ENCODE data around the gene NNT. TPM values are rescaled to one million over a fixed set of nuclear protein-coding genes. Genes with fewer than 3 reads are reported as not detected.

NNT gene
- total RNA-seq, 1 donor, result 80.3 TPM

DNA sequence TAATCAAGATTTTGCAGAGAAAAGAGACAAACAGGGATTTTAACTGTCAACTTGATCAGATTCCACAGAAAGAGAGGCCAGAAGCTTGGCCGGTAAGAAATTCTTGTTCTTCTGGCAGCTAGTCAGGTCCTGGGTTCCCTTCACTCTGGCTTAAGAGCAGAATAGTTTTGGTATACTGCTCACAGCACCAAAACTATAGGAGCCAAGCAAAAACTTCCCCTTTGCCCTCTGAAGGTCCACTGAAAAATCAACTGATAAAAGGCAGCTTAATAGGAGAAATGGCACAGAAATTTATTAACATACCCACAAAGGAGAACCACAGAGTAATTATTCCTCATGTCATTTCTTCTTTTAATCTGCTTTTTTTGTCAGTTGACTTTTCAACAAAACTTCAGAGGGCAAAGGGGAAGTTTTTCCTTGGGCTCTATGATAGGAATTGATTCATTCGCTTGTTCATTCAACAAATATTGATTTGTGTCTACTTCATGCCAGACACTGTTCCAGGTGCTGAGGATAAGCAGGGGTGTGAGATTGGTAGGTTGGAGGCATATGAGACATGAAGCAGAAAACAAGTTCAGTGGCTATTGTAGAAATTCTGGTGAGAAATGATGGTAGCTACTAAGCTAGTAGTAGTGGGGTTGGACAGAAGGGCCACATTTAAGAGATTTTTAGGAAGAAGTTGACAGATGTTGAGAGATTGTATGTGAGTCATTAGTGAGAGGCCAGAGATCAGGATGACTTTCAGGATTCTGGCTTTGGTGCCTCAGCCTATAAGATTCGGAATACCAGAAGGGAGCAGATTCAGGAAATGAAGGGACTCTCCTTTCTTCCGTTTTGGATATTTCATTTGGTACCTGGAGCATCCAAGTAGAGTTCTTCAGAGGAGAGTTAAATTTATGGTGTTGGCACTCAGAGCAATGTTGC lies 20.6 kb upstream of the NNT start:
- TF ChIP-seq, protein P1, sequence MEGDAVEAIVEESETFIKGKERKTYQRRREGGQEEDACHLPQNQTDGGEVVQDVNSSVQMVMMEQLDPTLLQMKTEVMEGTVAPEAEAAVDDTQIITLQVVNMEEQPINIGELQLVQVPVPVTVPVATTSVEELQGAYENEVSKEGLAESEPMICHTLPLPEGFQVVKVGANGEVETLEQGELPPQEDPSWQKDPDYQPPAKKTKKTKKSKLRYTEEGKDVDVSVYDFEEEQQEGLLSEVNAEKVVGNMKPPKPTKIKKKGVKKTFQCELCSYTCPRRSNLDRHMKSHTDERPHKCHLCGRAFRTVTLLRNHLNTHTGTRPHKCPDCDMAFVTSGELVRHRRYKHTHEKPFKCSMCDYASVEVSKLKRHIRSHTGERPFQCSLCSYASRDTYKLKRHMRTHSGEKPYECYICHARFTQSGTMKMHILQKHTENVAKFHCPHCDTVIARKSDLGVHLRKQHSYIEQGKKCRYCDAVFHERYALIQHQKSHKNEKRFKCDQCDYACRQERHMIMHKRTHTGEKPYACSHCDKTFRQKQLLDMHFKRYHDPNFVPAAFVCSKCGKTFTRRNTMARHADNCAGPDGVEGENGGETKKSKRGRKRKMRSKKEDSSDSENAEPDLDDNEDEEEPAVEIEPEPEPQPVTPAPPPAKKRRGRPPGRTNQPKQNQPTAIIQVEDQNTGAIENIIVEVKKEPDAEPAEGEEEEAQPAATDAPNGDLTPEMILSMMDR (IDR thresholded peaks at IDR 0.05; ENCODE audit: insufficient read depth, low read depth, low read length), result no peak
- no peak overlapping the region for H3K4me3 ChIP-seq (ENCODE audit: low read depth, low read length)
- no peak for DNase-seq (ENCODE audit: low read depth)

DNA sequence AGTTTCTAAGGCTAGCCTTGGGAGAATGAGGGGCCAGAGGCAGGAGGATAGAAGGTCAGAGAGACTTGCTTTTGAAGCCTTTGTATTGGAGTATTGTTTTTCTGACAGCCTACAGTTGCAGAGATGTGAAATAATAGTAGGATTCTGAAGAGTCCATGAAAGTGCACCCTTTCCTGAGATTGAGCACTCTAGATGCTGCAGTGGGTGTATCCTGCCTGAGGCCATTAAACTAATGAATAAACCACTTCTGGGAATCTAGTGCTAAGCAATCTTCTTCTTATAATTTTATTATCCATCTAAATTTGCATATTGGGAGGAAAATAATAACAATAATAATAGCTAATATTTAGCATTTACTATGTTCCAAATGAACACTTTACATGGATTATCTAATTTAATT lies 19.3 kb upstream of the NNT start:
- no peak overlapping the region for H3K4me3 ChIP-seq (ENCODE audit: low read depth, low read length)
- no peak for DNase-seq (ENCODE audit: low read depth)
- TF ChIP-seq, protein P1 (IDR thresholded peaks at IDR 0.05; ENCODE audit: insufficient read depth, low read depth, low read length), result no peak

DNA sequence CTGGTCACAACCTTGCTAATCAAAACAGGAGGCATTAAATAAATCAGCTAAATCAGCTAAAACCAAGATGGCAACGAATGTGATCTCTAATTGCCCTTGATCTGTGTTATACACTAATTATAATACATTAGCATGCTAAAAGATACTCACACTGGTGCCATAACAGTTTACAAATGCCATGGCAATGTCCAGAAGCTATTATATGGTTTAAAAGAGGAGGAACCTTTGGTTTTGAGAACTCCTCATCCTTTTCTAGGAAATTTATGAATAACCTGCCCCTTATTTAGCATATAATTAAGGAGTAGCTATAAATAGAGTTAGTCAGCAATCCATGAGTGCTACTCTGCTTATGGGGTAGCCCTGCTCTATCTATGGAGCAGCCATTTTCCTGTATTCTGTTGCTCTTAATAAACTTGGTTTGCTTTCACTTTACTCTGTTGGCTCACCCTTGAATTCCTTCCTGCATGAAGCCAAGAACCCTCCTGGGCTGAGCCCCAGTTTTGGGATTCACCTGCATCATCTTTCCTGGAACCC lies 18.7 kb upstream of the NNT start:
- TF ChIP-seq, protein P1 (IDR thresholded peaks at IDR 0.05; ENCODE audit: insufficient read depth, low read depth, low read length), result no peak
- no peak overlapping the region for H3K4me3 ChIP-seq (ENCODE audit: low read depth, low read length)

DNA sequence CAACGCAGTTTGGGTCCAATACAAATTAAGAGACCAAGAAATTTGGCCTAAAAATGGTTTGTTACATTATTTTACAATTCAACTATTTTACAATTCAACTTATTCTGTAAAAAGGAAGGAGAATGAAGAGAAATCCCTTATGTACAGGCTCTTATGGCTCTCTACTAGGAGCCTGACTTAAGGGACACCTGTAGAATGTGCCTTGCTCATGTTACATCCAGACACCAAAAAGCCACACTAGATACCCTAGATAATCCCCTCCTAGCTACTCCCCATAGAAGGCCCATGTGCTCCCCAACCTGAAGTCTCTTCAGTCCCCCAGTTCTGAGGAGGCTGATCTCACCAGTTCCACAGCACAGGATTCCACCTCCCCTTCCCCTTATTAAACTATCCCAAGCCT lies 14.1 kb upstream of the NNT start:
- TF ChIP-seq, protein P1 (IDR thresholded peaks at IDR 0.05; ENCODE audit: insufficient read depth, low read depth, low read length), result no peak
- no peak for DNase-seq (ENCODE audit: low read depth)
- no peak overlapping the region for H3K4me3 ChIP-seq (ENCODE audit: low read depth, low read length)

More for the DNA sequence above, 18.7 kb upstream of the NNT start:
- no peak for DNase-seq (ENCODE audit: low read depth)

DNA sequence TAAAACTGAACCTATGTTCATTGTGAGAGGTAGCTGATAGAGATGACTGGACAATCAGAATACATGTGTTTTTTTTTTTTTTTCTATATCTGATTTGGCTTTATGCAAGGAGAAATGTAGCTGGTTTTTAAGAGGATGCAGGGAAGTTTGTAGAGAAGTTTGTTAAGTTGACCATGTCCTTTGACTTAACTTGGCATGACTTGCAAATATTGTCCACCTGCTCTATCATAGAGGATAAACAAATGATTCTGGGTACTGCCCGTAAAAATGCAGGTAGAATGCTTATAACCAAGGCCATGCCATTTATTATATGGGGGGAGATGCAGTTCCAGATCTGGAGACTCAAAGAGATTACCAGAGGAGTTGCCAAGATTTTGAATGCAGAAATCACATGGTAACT lies 13.7 kb upstream of the NNT start:
- TF ChIP-seq, protein P1 (IDR thresholded peaks at IDR 0.05; ENCODE audit: insufficient read depth, low read depth, low read length), result no peak
- no peak overlapping the region for H3K4me3 ChIP-seq (ENCODE audit: low read depth, low read length)
- no peak for DNase-seq (ENCODE audit: low read depth)

DNA sequence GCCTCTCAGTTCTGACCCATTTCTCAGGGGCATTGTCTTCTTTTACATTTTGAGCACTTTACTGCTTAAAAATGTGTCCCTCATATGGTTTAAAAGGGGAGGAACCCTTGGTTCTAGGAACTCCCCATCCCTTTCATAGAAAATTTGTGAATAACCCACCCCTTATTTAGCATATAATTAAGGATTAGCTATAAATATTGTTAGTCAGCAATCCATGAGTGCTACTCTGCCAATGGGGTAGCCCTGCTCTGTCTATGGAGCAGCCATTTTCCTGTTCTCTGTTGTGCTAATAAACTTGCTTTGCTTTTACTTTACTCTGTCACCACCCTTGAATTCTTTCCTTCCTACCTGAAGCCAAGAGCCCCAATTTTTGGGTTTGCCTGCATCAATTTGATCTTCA lies 12.3 kb upstream of the NNT start:
- no peak for DNase-seq (ENCODE audit: low read depth)
- TF ChIP-seq, protein P1 (IDR thresholded peaks at IDR 0.05; ENCODE audit: insufficient read depth, low read depth, low read length), result no peak
- no peak overlapping the region for H3K4me3 ChIP-seq (ENCODE audit: low read depth, low read length)

Data from fibroblast of villous mesenchyme (primary cell).